ENCODE results near the gene NOXRED1.

DNA sequence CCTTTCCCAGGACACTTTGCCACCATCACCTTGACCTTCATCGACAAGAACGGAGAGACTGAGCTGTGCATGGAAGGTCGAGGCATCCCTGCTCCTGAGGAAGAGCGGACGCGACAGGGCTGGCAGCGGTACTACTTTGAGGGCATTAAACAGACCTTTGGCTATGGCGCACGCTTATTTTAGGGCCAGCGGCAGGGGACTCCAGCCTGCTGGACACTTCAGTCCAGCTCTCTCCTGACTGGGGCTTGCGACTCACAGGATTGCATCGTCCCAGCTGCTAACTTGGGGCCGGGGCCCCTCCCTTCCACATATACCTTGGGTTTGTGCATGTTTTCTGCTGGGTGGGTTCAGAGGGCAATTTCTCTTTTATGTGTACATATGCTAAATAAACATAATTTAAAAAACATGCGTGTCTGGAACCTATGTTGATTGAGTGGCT is 45.8 kb upstream of the NOXRED1 start:
- TF ChIP-seq POLR2AphosphoS5 (IDR thresholded peaks at IDR 0.05; ENCODE audit: insufficient read depth in 1 of 2, low read depth in 1 of 2), result no peak
- no peak for TF ChIP-seq POLR2A (IDR thresholded peaks at IDR 0.05)

Measured in vagina (tissue), 2 donors.